Caco-2 (cell line): ENCODE measurements around the gene AGO3. TPM values are rescaled to one million over a fixed set of nuclear protein-coding genes. Genes with fewer than 3 reads are reported as not detected.

Experiments used
- BruUV-seq: library from RNA; stranded (reverse); fragments of 400-500 nt; replicated peaks from 2 replicates; lab custom pipeline; 2021; lab: Mats Ljungman, UMichigan
- CTCF ChIA-PET: fragments of 300-600 bp; sonication (Branson Sonifier 250); formaldehyde crosslinking; loops from one replicate; lab custom pipeline; 2022; ENCODE audit warnings: antibody characterized with exemption; lab: Charles Lee
- POLR2A ChIA-PET: fragments of 300-600 bp; sonication (Branson Sonifier 250); formaldehyde crosslinking; loops from one replicate; lab custom pipeline; 2022; ENCODE audit warnings: antibody characterized with exemption; lab: Charles Lee
- DNase-seq, 2 experiments: peaks; one replicate each; pipeline versions ENCODE4 v3.0.0 to v3.0.0-alpha.2; 2020 to 2022
- H3K27me3 ChIP-seq: replicated peaks from 2 replicates; pipeline ENCODE4 v1.6.0; 2011; ENCODE audit warnings: low read length; ENCODE audit not compliant: control insufficient read depth, insufficient read depth
- H3K36me3 ChIP-seq: 2 replicates; pipeline ENCODE4 v1.5.1; 2011; ENCODE audit warnings: low read length; ENCODE audit not compliant: control insufficient read depth, insufficient read depth
- H3K4me1 ChIP-seq: fragments of 250-450 bp; sonication (Bioruptor Pico); 2 replicates; pipeline ENCODE4 v1.5.1; 2020; ENCODE audit warnings: mild to moderate bottlenecking
- H3K4me3 ChIP-seq: 2 replicates; pipeline ENCODE4 v1.5.1; 2011; ENCODE audit warnings: low read depth, mild to moderate bottlenecking, control low read depth, low read length
- H3K9me3 ChIP-seq: fragments of 250-450 bp; sonication (Bioruptor Pico); 2 replicates; pipeline ENCODE4 v1.5.1; 2020; ENCODE audit warnings: mild to moderate bottlenecking, moderate library complexity
- H3K27ac Mint-ChIP-seq: one replicate; pipeline ENCODE4 v1.8.0; 2022; ENCODE audit warnings: mixed read lengths; ENCODE audit not compliant: unreplicated experiment
- H3K27me3 Mint-ChIP-seq: one replicate; pipeline ENCODE4 v1.8.0; 2022; ENCODE audit warnings: mixed read lengths; ENCODE audit not compliant: insufficient read depth, unreplicated experiment
- H3K36me3 Mint-ChIP-seq: one replicate; pipeline ENCODE4 v1.8.0; 2022; ENCODE audit warnings: mild to moderate bottlenecking, mixed read lengths; ENCODE audit not compliant: insufficient read depth, unreplicated experiment
- H3K4me1 Mint-ChIP-seq: one replicate; pipeline ENCODE4 v1.8.0; 2022; ENCODE audit warnings: low read depth, mixed read lengths; ENCODE audit not compliant: unreplicated experiment
- H3K4me3 Mint-ChIP-seq: one replicate; pipeline ENCODE4 v1.8.0; 2022; ENCODE audit warnings: mild to moderate bottlenecking, moderate library complexity, mixed read lengths; ENCODE audit not compliant: unreplicated experiment
- H3K9me3 Mint-ChIP-seq: one replicate; pipeline ENCODE4 v1.8.0; 2022; ENCODE audit warnings: mixed read lengths; ENCODE audit not compliant: unreplicated experiment
- CTCF ChIP-seq, 2 experiments: fragments of 200-600 bp in 1 of 2; IDR thresholded peaks; 1 replicate in 1 of 2; 2 replicates in 1 of 2; pipeline versions ENCODE4 v1.5.1 to v1.8.0; 2011 to 2022; ENCODE audit warnings: antibody characterized with exemption in 1 of 2, control low read depth in 1 of 2, inconsistent platforms in 1 of 2, low read depth in 1 of 2, low read length in 1 of 2, mild to moderate bottlenecking in 1 of 2, moderate library complexity in 1 of 2; ENCODE audit not compliant: insufficient read depth in 1 of 2, severe bottlenecking in 1 of 2, unreplicated experiment in 1 of 2
- intact Hi-C: fragments of 100-400 bp; cut with micrococcal nuclease; formaldehyde crosslinking; loops from one replicate; pipeline ENCODE4 v1.10.0; 2022; ENCODE audit not compliant: unreplicated experiment
- total RNA-seq: library from RNA; stranded (reverse); gene quantifications from 2 replicates; pipeline ENCODE4 v1.2.3, GENCODE V29; 2022

The AGO3 gene
- total RNA-seq, 1 experiment from 2014 or later = 18.1 TPM

GRCh38 chr1:36051821-36052220 lies 120.9 kb downstream of the AGO3 start:
- Histone ChIP-seq H3K27me3 (no peaks in the 10 kb centered on the region), H3K36me3 (no peaks in the 10 kb centered on the region), H3K4me1 (no peaks in the 10 kb centered on the region), H3K4me3 (no peak overlapping the region), H3K9me3 (no peaks in the 10 kb centered on the region)
- Mint-ChIP-seq H3K4me3 (no peak overlapping the region), H3K9me3 (no peaks in the 10 kb centered on the region), H3K27me3 (no peaks in the 10 kb centered on the region), H3K27ac (no peak overlapping the region), H3K4me1 (no peaks in the 10 kb centered on the region), H3K36me3 (peaks cover 5% of the 10 kb centered on the region)
- DNase-seq = no peak
- TF ChIP-seq CTCF (IDR thresholded peaks at IDR 0.05; ENCODE audit: insufficient read depth in 1 of 2, low read depth in 1 of 2, low read length in 1 of 2, severe bottlenecking in 1 of 2, unreplicated experiment in 1 of 2) = no peak
- intact Hi-C loops = no loop called here
- POLR2A ChIA-PET = no interaction called here
- CTCF ChIA-PET = no interaction called here
- no TSS peak for BruUV-seq

- intact Hi-C loops = no loop called here
- POLR2A ChIA-PET = no interaction called here
- Mint-ChIP-seq H3K27ac (no peak overlapping the region), H3K36me3 (peaks cover 5% of the 10 kb centered on the region), H3K4me1 (no peaks in the 10 kb centered on the region), H3K27me3 (no peaks in the 10 kb centered on the region), H3K4me3 (no peak overlapping the region), H3K9me3 (no peaks in the 10 kb centered on the region)
- DNase-seq = no peak
- H3K4me3 ChIP-seq = no peak overlapping the region
- no peak for TF ChIP-seq CTCF (IDR thresholded peaks at IDR 0.05; ENCODE audit: insufficient read depth in 1 of 2, low read depth in 1 of 2, low read length in 1 of 2, severe bottlenecking in 1 of 2, unreplicated experiment in 1 of 2)
- H3K9me3 ChIP-seq = no peaks in the 10 kb centered on the region
- H3K4me1 ChIP-seq = no peaks in the 10 kb centered on the region
- no TSS peak for BruUV-seq
- no peaks in the 10 kb centered on the region for H3K27me3 ChIP-seq
- CTCF ChIA-PET = no interaction called here
- H3K36me3 ChIP-seq = no peaks in the 10 kb centered on the region
Observed at GRCh38 chr1:36053978-36054377, 123.1 kb downstream of the AGO3 start.

GRCh38 chr1:36055706-36056105 lies 124.8 kb downstream of the AGO3 start:
- Mint-ChIP-seq H3K27ac (no peak overlapping the region), H3K36me3 (peaks cover 5% of the 10 kb centered on the region), H3K27me3 (no peaks in the 10 kb centered on the region), H3K9me3 (no peaks in the 10 kb centered on the region), H3K4me3 (no peak overlapping the region), H3K4me1 (no peaks in the 10 kb centered on the region)
- POLR2A ChIA-PET = no interaction called here
- intact Hi-C loops = no loop called here
- no peaks in the 10 kb centered on the region for H3K9me3 ChIP-seq
- H3K36me3 ChIP-seq = no peaks in the 10 kb centered on the region
- H3K4me1 ChIP-seq = no peaks in the 10 kb centered on the region
- H3K4me3 ChIP-seq = no peak overlapping the region
- H3K27me3 ChIP-seq = no peaks in the 10 kb centered on the region
- no TSS peak for BruUV-seq
- no peak for DNase-seq
- CTCF ChIA-PET = no interaction called here
- TF ChIP-seq CTCF (IDR thresholded peaks at IDR 0.05; ENCODE audit: insufficient read depth in 1 of 2, low read depth in 1 of 2, low read length in 1 of 2, severe bottlenecking in 1 of 2, unreplicated experiment in 1 of 2) = no peak
